Activated CD4-positive, alpha-beta T cell treated with anti-CD3 and anti-CD28 coated beads, Interleukin-2, amount 10 ng/mL, durations not matched to agents 7 days and 5 days (primary cell): ENCODE results near the gene RAC2. TPM values are rescaled to one million over a fixed set of nuclear protein-coding genes. Genes with fewer than 3 reads are reported as not detected.

Experiments used
- CTCF ChIA-PET: fragments of 350-600 bp; sonication (Branson Sonifier 250); formaldehyde crosslinking; loops from one replicate; lab custom pipeline; 2021; ENCODE audit warnings: antibody characterized with exemption; lab: Charles Lee
- POLR2A ChIA-PET: fragments of 350-600 bp; sonication (Branson Sonifier 250); formaldehyde crosslinking; loops from one replicate; lab custom pipeline; 2021; ENCODE audit warnings: antibody characterized with exemption; lab: Charles Lee
- DNase-seq: peaks from one replicate; pipeline ENCODE4 v3.0.0-alpha.2; 2020
- H3K27ac Mint-ChIP-seq: one replicate; pipeline ENCODE4 v1.8.0; 2021; ENCODE audit warnings: mild to moderate bottlenecking, moderate library complexity, mixed read lengths
- H3K27me3 Mint-ChIP-seq: one replicate; pipeline ENCODE4 v1.8.0; 2021; ENCODE audit warnings: mixed read lengths
- H3K36me3 Mint-ChIP-seq: one replicate; pipeline ENCODE4 v1.8.0; 2021; ENCODE audit warnings: low read depth, mixed read lengths
- H3K4me1 Mint-ChIP-seq: one replicate; pipeline ENCODE4 v1.8.0; 2021; ENCODE audit warnings: mixed read lengths
- H3K4me3 Mint-ChIP-seq: one replicate; pipeline ENCODE4 v1.8.0; 2021; ENCODE audit warnings: mild to moderate bottlenecking, moderate library complexity, mixed read lengths
- H3K9me3 Mint-ChIP-seq: one replicate; pipeline ENCODE4 v1.8.0; 2021; ENCODE audit warnings: mixed read lengths
- total RNA-seq, 2 experiments: library from RNA; stranded (reverse); gene quantifications; one replicate each; pipeline ENCODE4 v1.2.3, GENCODE V29; 2021

RAC2 gene
- total RNA-seq = 1,000 to 10,000 TPM; 1,015 to 1,117 TPM

DNA sequence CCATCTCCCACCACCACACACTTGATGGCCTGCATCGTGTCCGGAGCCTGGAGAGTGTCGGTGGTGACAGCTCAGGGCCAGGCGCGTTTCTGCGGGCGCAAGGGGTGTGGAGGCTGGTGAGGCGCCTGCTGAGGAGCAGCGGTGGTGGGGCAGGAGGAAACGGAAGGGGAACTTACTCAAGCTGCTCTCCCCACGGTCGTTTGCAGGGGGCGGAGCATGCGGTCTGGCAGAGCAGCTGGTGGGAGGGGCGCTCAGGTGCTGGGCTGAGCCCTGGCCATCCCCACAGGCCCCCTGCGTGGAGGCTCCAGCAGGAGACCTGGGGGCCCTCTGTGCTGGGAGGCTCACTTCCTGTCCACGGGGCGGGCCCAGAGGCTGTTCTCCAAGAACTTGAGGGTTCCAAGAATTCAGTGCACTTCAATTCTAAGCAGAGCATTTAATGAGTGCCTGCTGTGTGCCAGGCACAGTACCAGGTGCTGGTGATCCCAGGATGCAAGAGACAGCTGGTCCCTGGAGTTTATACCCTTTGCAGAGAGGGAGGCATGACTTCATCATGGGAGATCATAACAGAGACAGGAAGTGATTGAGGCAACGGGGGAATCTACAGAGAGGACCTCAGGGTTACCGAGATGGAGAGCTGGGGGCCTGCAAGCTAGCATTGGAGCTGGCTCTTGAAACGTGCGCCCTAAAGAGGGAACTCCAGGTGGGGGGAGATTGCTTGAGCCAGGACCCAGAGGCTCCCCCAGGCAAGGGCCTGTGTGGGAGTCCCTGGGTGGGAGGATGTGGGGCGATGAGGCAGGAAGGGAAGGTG, at the start of gene RAC2:
Gene RAC2, minus strand, starts transcription at position 156 of the 808 bp plus-strand sequence. Its CDS starts 121 bp downstream, at position 35.
- ChIA-PET POLR2A (interaction anchor here (0.6 to 1.4 kb wide), 5 partner anchors 15 to 164 kb away, joined by 3 to 5 read pairs (median 3); no protein-coding TSS in a partner anchor), CTCF (interaction anchor here (0.9 to 7.3 kb wide), 15 partner anchors 13 to 322 kb away, joined by 3 to 81 read pairs (median 4); partner anchors contain the start of gene CYTH4)
- Mint-ChIP-seq H3K4me1 (peaks cover 53% of the 10 kb centered on the region), H3K27me3 (no peaks in the 10 kb centered on the region), H3K36me3 (peaks cover 44% of the 10 kb centered on the region), H3K4me3 (peak within 1 kb of the TSS; percentile 99), H3K27ac (peak within 1 kb of the TSS; percentile 99), H3K9me3 (no peaks in the 10 kb centered on the region)
- DNase-seq = peak; percentile 94

DNA sequence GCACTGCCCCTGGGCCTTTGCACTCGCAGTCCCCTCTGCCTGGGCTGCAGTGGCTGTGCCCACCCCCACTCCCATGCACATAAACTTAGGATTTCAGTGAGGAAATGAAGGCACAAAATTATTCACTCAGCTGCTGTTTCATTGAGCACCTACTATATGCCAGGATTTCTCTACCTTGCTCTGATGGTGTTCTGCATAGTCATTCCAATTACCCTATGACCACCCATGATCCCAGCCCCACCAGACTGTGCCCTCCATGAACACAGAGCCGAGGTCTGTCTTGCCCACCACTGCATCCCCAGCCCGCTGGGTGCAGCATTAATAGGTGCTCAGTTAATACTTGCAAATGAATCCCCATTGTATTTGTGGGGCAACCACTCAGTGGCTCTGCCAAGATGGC, 49.1 kb upstream of the RAC2 start:
- ChIA-PET POLR2A (no interaction called here), CTCF (interaction anchor here (0.5 kb wide), 1 partner anchor 47 kb away, joined by 5 read pairs; no protein-coding TSS in a partner anchor)
- Mint-ChIP-seq H3K36me3 (peaks cover 90% of the 10 kb centered on the region), H3K27me3 (no peaks in the 10 kb centered on the region), H3K4me1 (peaks cover 74% of the 10 kb centered on the region), H3K27ac (no peak overlapping the region), H3K9me3 (peaks cover 3% of the 10 kb centered on the region), H3K4me3 (no peak overlapping the region)
- DNase-seq = no peak

DNA sequence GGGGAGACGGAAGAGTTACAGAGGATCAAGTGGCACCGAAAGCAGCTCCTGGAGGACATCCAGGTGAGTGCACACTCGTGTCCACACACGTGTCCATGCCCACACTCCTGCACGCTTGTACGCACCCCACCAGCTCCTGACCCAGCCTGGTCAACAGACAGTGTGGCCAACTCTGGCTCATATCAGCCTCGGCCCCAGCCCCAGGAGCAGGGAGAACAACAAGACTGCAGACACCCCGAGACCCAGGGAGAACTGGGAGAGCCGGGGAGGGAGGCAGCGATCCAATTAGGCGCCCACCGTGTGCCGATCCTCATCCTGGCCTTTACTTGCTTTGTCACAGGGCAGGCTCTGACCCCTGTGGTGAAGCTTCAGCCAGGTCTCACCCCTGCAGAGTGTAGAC, 48.6 kb upstream of the RAC2 start:
- H3K27ac Mint-ChIP-seq = peak overlapping the region; percentile 25
- no peak overlapping the region for H3K4me3 Mint-ChIP-seq
- peaks cover 74% of the 10 kb centered on the region for H3K4me1 Mint-ChIP-seq
- DNase-seq = no peak
- peaks cover 3% of the 10 kb centered on the region for H3K9me3 Mint-ChIP-seq
- peaks cover 90% of the 10 kb centered on the region for H3K36me3 Mint-ChIP-seq
- POLR2A ChIA-PET = no interaction called here
- CTCF ChIA-PET = interaction anchor here (0.5 kb wide), 1 partner anchor 48 kb away, joined by 5 read pairs; no protein-coding TSS in a partner anchor
- H3K27me3 Mint-ChIP-seq = no peaks in the 10 kb centered on the region

DNA sequence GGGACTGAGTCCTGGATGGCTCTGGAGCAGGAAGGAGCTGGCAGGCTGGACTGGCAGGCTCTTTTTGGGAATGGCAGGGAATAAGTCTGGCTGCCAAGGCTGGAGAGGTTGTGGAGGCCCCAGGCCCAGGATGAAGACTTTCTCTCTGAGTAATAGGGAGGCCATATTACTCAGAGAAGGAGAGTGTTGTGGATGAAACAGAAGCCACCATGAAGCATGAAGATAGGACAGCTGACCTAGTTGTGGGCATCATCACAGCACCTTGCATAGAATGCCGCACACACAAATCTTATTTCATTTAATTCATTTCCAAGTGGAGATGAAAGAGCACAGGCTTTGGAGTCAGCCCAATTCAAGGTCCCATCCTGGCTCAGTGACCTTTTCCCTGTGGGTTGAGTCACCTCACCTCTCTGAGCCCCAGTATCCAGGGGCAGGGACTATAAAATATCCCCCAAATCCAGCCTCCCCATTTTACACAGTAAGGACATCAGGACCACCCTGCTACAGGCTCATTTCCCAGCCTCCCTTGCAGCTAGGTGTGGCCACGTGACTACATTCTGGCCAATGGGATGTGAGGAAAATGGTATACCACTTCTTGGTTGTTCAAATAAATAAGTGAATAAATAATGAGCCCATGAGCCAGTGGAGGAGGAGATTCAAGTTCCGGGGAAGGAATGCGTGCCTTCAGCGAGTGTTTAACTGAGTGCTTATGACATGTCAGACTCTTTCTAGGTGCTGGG, 47.7 kb upstream of the RAC2 start:
- peaks cover 3% of the 10 kb centered on the region for H3K9me3 Mint-ChIP-seq
- CTCF ChIA-PET = interaction anchor here (0.8 to 1.0 kb wide), 2 partner anchors 8 to 18 kb away, joined by 4 read pairs; no protein-coding TSS in a partner anchor
- H3K27ac Mint-ChIP-seq = peak overlapping the region; percentile 62
- DNase-seq = no peak
- POLR2A ChIA-PET = no interaction called here
- H3K36me3 Mint-ChIP-seq = peaks cover 90% of the 10 kb centered on the region
- no peaks in the 10 kb centered on the region for H3K27me3 Mint-ChIP-seq
- H3K4me1 Mint-ChIP-seq = peaks cover 76% of the 10 kb centered on the region
- H3K4me3 Mint-ChIP-seq = no peak overlapping the region

DNA sequence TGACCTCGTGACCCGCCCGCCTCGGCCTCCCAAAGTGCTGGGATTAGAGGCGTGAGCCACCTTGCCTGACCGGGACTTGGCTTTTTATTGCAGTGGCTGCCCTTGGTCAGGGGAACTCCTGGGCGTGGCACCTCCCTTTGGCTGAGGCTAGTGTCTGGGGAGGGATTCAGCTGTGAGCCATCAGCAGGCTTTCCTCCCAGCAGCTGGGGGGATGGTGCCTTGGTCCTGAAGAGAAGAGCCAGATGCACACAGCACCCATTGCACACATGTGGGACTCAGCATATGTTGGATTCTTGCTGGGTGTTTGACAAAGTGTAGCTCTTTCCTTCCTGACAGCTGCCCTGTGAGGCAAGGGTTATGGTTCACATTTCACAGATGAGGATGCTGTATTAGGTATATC, 46.7 kb upstream of the RAC2 start:
- H3K4me3 Mint-ChIP-seq = no peak overlapping the region

DNA sequence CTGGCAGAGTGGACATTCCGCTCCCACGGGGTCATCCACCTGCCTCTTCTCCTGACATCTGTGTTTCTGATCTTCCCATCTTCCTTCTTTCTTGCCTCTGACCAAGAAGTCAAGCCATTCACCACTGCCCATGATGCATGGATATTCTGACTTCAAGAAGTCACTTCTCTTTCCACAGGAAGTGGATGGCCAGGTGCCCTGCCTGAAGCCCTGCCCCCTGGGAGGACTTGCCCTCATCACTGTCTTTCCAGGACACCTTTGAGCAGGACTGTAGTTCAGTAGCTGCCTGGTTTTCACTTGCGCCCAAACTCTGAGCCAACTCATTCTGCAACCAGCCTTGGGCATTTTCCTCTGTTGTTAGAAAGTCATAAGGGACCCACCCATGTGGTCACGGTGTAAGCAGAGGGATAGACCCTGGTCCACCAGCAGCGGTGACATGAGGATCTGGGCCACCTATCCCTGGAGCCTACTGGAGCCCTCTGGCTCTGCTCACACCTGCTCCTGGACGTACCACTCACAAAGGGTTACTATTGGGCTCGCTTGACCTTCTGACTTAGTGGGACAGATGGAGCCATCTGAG, 45.2 kb upstream of the RAC2 start:
- no peak for DNase-seq
- Mint-ChIP-seq H3K27ac (no peak overlapping the region), H3K4me3 (no peak overlapping the region), H3K4me1 (peaks cover 82% of the 10 kb centered on the region), H3K36me3 (peaks cover 89% of the 10 kb centered on the region), H3K27me3 (no peaks in the 10 kb centered on the region), H3K9me3 (peaks cover 3% of the 10 kb centered on the region)
- ChIA-PET CTCF (interaction anchor here (1.5 to 2.1 kb wide), 2 partner anchors 15 to 21 kb away, joined by 5 to 6 read pairs; no protein-coding TSS in a partner anchor), POLR2A (no interaction called here)

More for the DNA sequence above, 46.7 kb upstream of the RAC2 start:
- CTCF ChIA-PET = interaction anchor here (1.0 to 2.1 kb wide), 2 partner anchors 13 to 17 kb away, joined by 4 to 6 read pairs; no protein-coding TSS in a partner anchor
- peaks cover 93% of the 10 kb centered on the region for H3K36me3 Mint-ChIP-seq
- DNase-seq = no peak
- peak overlapping the region; percentile 9 for H3K27ac Mint-ChIP-seq
- POLR2A ChIA-PET = no interaction called here
- H3K9me3 Mint-ChIP-seq = peaks cover 3% of the 10 kb centered on the region
- H3K27me3 Mint-ChIP-seq = no peaks in the 10 kb centered on the region
- peaks cover 84% of the 10 kb centered on the region for H3K4me1 Mint-ChIP-seq

DNA sequence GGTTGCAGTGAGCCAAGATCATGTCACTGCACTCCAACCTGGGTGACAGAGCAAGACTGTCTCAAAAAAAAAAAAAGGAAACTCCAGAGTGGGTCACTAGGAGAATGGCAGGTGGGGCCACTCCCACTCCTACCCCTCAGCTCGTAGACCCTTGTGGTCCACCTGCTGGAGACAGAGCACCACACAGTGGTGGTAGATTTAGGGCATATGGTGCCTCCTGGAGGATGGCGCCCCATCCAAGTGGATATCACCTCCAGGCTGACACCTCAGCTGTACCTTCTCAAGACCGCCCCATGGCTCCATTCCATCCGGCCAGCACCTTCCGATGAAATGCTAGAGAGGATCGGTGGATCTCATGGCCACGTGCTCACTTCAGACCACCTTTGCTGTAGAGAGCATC, 44.5 kb upstream of the RAC2 start:
- no peaks in the 10 kb centered on the region for H3K27me3 Mint-ChIP-seq
- peaks cover 90% of the 10 kb centered on the region for H3K36me3 Mint-ChIP-seq
- no peak overlapping the region for H3K27ac Mint-ChIP-seq
- CTCF ChIA-PET = no interaction called here
- peaks cover 3% of the 10 kb centered on the region for H3K9me3 Mint-ChIP-seq
- DNase-seq = no peak
- H3K4me3 Mint-ChIP-seq = no peak overlapping the region
- POLR2A ChIA-PET = no interaction called here
- H3K4me1 Mint-ChIP-seq = peaks cover 82% of the 10 kb centered on the region

DNA sequence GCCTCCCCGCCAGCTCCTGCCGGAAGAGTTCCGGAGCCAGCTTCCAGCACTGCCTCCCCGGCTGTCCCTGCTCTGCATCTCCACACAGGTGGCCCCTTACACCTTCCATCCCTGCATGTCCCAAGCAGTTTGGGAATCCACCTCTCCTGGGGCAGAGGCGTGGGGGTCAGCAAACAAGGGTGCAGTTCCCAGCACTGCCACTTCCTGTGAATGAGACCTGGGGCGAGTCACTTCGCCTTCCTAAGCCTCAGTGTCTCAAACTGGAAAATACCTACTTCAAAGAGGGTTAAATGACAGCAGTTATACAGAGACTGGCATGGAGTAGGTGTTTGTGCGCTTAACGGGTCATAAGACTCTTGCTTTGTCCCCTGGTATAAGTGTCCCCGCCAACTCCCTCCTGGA, 43.5 kb upstream of the RAC2 start:
- H3K4me3 Mint-ChIP-seq = no peak overlapping the region
- no peaks in the 10 kb centered on the region for H3K27me3 Mint-ChIP-seq
- H3K9me3 Mint-ChIP-seq = peaks cover 3% of the 10 kb centered on the region
- peaks cover 88% of the 10 kb centered on the region for H3K36me3 Mint-ChIP-seq
- POLR2A ChIA-PET = no interaction called here
- CTCF ChIA-PET = interaction anchor here (1.4 kb wide), 1 partner anchor 49 kb away, joined by 5 read pairs; no protein-coding TSS in a partner anchor
- H3K4me1 Mint-ChIP-seq = peaks cover 74% of the 10 kb centered on the region
- no peak overlapping the region for H3K27ac Mint-ChIP-seq
- no peak for DNase-seq

DNA sequence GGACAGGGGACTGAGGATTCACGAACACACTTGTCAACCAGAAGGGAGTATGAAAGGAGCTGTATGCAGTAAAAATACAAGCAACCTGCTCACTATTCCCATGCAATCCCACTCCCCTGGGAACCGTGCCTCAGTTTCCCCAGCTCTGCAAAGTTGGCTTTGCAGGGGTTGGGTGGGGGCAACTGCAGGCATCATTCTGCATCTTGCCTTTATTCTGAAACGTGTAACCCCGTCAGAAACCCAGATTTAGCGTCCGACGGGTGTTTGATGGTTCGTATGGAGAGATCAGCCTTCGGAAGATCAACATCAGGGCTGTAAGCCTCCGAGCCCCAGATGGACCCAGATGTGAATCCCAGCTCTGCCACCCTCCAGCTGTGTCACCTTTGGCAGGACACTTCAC, 41.9 kb upstream of the RAC2 start:
- peak overlapping the region; percentile 52 for H3K27ac Mint-ChIP-seq
- ChIA-PET POLR2A (no interaction called here), CTCF (interaction anchor here (0.7 to 1.5 kb wide), 6 partner anchors 9 to 47 kb away, joined by 3 to 5 read pairs (median 4); no protein-coding TSS in a partner anchor)
- H3K36me3 Mint-ChIP-seq = peaks cover 72% of the 10 kb centered on the region
- H3K9me3 Mint-ChIP-seq = no peaks in the 10 kb centered on the region
- H3K4me1 Mint-ChIP-seq = peaks cover 77% of the 10 kb centered on the region
- H3K4me3 Mint-ChIP-seq = no peak overlapping the region
- H3K27me3 Mint-ChIP-seq = no peaks in the 10 kb centered on the region
- no peak for DNase-seq

DNA sequence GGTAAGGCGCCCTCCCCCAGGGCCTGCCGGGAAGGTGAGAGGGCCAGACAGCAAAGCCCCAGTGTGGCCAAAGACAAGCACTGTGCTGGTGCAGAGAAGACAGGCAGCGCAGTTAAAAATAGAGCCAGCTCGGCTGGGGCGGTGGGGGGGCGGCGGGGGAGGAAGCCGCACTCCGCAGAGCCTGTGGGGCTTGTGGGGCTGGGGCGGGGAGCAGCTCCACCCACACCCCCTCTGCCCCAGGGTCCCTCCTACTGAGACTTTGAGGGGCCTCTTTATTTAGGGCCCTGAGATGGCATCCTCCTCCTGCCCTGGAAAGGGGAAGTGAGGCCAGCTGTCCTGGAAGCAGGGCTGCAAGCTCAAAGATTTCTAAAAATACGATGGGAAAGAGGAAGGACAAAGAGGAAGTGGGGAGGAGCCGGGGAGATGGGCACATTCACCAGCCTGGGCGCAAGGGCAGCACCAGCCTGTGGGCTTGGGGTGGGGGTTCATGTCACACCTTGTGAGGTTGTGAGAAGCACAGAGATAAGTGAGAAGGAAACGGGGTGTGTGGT, 40.8 kb upstream of the RAC2 start:
- H3K4me3 Mint-ChIP-seq = peak overlapping the region; percentile 89
- H3K27ac Mint-ChIP-seq = peak overlapping the region; percentile 94
- H3K9me3 Mint-ChIP-seq = no peaks in the 10 kb centered on the region
- CTCF ChIA-PET = interaction anchor here (0.5 to 1.5 kb wide), 8 partner anchors 11 to 580 kb away, joined by 3 to 4 read pairs (median 3); no protein-coding TSS in a partner anchor
- peak; percentile 57 for DNase-seq
- H3K27me3 Mint-ChIP-seq = no peaks in the 10 kb centered on the region
- peaks cover 61% of the 10 kb centered on the region for H3K36me3 Mint-ChIP-seq
- POLR2A ChIA-PET = interaction anchor here (1.0 kb wide), 1 partner anchor 24 kb away, joined by 4 read pairs; no protein-coding TSS in a partner anchor
- H3K4me1 Mint-ChIP-seq = peaks cover 69% of the 10 kb centered on the region

DNA sequence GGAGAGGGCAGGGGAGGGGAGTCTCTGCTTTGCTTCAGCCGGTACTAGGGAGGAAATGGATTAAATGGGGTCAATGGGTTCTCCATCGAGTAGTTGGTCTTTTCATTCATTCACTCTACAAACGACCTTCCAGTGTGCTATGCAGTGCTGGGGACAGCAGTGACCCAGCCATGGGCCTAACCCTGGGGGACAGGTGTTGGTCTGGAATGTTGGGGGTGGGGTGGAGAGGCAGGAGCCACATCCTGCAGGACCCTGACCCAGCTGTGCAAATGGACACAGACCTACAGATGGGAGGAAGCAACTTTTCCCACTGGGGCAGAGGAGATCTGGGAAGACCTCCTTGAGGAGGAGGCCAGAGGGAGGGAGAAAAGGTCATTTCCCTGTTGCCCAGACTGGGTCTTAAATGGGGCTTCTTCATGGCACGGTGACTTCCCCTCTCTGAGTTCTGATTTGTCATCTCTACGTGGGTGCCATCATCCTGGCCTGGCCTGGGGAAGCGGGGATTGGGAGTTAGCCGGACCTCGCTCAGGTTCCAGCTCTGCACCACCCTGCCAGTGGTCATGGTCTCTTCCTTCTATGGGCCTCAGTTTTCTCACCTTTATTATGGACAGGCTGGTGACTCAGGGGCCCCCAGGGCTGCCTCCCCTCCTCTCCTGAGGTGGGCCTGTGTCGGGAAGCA, 40.2 kb upstream of the RAC2 start:
- peak overlapping the region; percentile 94 for H3K27ac Mint-ChIP-seq
- CTCF ChIA-PET = interaction anchor here (0.8 to 2.1 kb wide), 8 partner anchors 11 to 472 kb away, joined by 3 to 11 read pairs (median 4); partner anchors contain the start of gene RAC2
- H3K4me1 Mint-ChIP-seq = peaks cover 63% of the 10 kb centered on the region
- no peaks in the 10 kb centered on the region for H3K9me3 Mint-ChIP-seq
- no peaks in the 10 kb centered on the region for H3K27me3 Mint-ChIP-seq
- H3K36me3 Mint-ChIP-seq = peaks cover 55% of the 10 kb centered on the region
- H3K4me3 Mint-ChIP-seq = peak overlapping the region; percentile 89
- POLR2A ChIA-PET = interaction anchor here (0.5 to 1.0 kb wide), 4 partner anchors 25 to 860 kb away, joined by 3 to 4 read pairs (median 4); no protein-coding TSS in a partner anchor
- no peak for DNase-seq
